ENCODE measurements around the gene AKAP8L. TPM values are rescaled to one million over a fixed set of nuclear protein-coding genes. Genes with fewer than 3 reads are reported as not detected.

Gene AKAP8L
- total RNA-seq, 2 experiments from 2014 or later: 96.3 to 98.2 TPM

DNA sequence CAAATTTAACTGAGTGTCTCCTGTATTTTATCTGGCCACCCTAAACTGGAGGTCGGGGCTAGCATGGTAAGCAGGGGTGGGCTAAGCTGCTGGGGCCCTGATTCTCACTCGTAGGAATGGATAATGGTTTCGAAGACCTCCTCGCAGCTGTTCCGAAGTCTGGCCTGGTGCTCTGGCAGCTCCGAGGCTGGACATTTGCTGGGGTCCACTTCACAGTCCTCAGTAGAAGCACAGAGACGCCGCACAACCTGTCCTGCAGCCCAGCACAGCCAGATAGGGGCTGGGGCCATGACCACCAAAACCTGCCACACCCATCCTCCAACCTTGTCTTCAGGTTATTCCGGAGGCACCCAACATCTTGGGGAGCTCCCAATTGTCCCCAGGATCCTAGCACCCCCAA, 37.2 kb upstream of the AKAP8L start:
- H3K4me3 Mint-ChIP-seq: no peak overlapping the region
- DNase-seq: no peak
- no peaks in the 10 kb centered on the region for H3K9me3 Mint-ChIP-seq
- no peaks in the 10 kb centered on the region for H3K27me3 Mint-ChIP-seq
- ChIA-PET CTCF (interaction anchor here (0.8 to 3.5 kb wide), 2 partner anchors 36 to 100 kb away, joined by 4 to 17 read pairs; no protein-coding TSS in a partner anchor), POLR2A (interaction anchor here (0.8 to 12.2 kb wide), 6 partner anchors 10 to 99 kb away, joined by 3 to 124 read pairs (median 7); partner anchors contain the start of genes AKAP8, AKAP8L and RASAL3)
- peaks cover 26% of the 10 kb centered on the region for H3K4me1 Mint-ChIP-seq
- no peak overlapping the region for H3K27ac Mint-ChIP-seq
- H3K36me3 Mint-ChIP-seq (ENCODE audit: low read depth): peaks cover 78% of the 10 kb centered on the region

DNA sequence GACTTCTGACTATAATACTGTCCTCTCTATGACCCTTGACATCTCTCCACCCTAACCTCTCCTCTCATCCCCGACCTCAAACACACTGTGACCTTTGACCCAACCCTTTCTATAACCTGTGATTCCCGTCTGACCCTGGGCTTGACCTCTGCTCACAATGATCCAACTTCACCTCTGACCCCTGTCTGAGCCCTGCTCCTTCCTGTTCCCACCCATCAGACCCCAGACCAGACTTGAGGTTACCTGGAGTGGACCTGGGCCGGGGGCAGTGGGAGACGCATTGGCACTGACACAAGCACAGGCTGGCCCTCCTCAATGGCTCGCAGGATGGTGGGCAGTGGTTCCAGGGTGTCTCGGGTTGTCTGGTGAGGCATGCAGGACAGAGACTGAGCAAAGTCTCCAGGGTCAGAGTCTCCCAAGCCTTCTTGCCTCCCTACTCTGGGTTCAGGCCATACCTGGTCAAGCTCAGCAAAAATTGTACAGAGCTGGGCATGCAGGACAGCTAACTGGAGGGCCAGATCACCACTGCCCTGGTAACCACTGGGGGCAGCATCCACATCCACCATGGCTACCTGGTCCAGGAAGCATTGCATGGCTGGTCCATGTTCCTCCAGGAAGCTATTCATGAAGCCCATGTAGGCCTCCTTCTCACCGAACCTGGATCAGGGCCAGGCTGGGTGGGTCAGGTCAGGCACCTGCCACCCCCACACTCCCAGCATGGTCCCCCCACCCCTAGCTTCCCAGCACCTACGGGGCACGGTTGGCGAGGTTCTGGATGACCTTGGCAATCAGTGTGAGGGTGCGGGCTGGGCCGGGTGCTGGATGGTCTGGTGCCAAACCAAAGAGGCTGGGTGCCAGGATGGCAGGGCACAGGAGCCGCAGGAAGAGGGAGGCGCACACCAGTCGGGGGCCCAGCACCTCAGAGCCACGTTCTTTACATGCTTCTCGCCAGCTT, 35.4 kb upstream of the AKAP8L start:
- Mint-ChIP-seq H3K4me3 (no peak overlapping the region), H3K9me3 (no peaks in the 10 kb centered on the region), H3K4me1 (peaks cover 28% of the 10 kb centered on the region), H3K27me3 (no peaks in the 10 kb centered on the region), H3K36me3 (ENCODE audit: low read depth) (peaks cover 72% of the 10 kb centered on the region), H3K27ac (no peak overlapping the region)
- ChIA-PET POLR2A (interaction anchor here (1.0 to 12.2 kb wide), 6 partner anchors 10 to 102 kb away, joined by 3 to 124 read pairs (median 4); partner anchors contain the start of genes AKAP8, AKAP8L and RASAL3), CTCF (interaction anchor here (1.0 to 3.5 kb wide), 3 partner anchors 10 to 102 kb away, joined by 3 to 17 read pairs (median 4); partner anchors contain the start of gene RASAL3)
- DNase-seq: no peak

DNA sequence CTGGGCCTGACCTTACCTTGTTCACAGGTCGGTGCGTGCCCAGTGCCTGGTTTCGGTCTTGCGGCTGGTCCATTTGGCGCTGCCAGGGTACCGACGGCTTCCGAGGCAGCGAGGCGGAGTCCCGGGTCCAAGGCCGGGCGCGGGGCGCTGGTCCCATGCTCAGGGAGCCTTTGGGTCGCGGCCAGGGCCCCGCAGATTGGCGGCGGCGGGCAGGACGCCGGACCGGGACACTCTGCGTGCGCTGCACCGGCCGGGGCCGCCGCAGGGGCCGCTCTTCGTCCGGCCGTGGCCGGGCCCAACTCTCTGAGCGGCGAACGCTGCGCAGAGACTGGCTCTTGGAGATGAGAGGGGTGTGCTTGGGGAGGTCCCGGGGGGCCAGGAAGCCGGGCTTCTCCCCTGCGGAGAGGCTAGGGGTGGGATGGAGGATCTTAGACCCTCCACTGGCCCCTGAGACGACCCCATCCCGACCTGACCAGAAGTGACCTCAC, 34.3 kb upstream of the AKAP8L start:
- Mint-ChIP-seq H3K4me3 (no peak overlapping the region), H3K27ac (no peak overlapping the region), H3K36me3 (ENCODE audit: low read depth) (peaks cover 73% of the 10 kb centered on the region), H3K4me1 (peaks cover 35% of the 10 kb centered on the region), H3K27me3 (no peaks in the 10 kb centered on the region), H3K9me3 (no peaks in the 10 kb centered on the region)
- DNase-seq: no peak
- POLR2A ChIA-PET: interaction anchor here (1.3 to 12.2 kb wide), 6 partner anchors 7 to 102 kb away, joined by 3 to 124 read pairs (median 8); partner anchors contain the start of genes AKAP8L and RASAL3
- CTCF ChIA-PET: interaction anchor here (2.4 kb wide), 1 partner anchor 103 kb away, joined by 10 read pairs; no protein-coding TSS in a partner anchor

DNA sequence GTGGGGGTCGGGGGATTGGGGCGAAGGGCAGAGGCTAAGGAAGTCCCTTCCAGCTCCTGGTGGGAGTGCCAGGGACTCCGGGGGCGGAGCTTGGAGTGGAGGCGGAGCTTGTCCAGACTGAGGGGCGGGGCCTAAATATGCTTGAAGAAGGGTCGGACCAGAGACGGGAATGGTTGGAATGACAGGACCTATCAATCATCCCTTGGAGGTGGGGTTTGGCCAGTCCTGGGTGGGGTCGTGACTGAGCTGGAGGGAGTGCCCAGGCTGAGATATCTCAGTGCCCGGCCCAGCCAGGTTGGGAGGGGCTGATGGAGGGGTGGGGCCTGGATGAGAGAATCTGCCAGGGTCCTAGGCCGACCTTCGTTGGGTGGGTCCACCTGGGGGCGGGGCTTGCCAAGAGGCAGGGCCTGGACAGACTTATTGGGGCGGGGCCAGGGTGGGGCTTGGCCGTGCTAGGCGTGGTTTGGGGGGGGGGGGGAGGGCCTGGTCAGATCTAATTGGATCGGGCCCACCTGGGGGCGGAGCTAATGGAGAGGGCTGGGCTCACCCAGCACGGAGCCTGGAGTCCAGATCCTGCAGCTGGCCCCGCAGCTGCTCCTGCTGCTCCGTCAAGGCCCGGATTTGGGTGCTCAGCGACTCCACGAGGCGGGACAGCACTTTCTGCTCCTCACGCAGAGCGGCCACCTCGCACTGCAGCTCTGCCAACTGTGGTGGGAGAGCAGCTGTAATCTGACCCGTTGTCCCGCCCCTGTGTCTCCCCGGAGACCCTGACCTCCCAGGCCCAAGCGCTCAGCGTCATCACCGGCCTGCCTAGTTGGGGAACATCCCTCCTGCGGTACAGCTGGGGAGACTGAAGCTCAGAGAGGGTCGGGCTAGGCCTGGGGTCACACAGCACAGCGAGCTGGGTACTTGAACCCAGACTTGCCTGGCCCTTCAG, 33.6 kb upstream of the AKAP8L start:
- DNase-seq: no peak
- Mint-ChIP-seq H3K4me3 (no peak overlapping the region), H3K9me3 (no peaks in the 10 kb centered on the region), H3K4me1 (peaks cover 35% of the 10 kb centered on the region), H3K36me3 (ENCODE audit: low read depth) (peaks cover 70% of the 10 kb centered on the region), H3K27me3 (no peaks in the 10 kb centered on the region), H3K27ac (no peak overlapping the region)
- CTCF ChIA-PET: interaction anchor here (1.8 to 2.9 kb wide), 3 partner anchors 11 to 103 kb away, joined by 7 to 10 read pairs (median 8); no protein-coding TSS in a partner anchor
- POLR2A ChIA-PET: interaction anchor here (0.9 to 12.2 kb wide), 8 partner anchors 8 to 103 kb away, joined by 3 to 124 read pairs (median 6); partner anchors contain the start of genes AKAP8L and RASAL3

DNA sequence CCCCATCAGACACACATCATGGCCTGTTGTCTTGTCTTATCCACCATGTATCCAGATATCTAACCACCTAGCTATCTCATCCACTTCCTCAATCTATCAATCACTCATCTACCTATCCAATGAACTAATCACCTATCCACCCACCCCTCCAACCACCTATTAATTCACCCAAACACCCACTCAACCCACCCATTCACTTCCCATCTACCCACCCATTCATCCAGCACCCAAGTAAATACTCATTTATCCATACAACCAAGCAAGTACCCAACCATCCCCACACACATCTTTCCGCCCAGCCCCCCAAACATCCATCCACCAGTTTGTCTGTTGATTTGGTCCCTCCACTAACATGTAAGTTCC, 31.7 kb upstream of the AKAP8L start:
- Mint-ChIP-seq H3K4me3 (peak overlapping the region; percentile 70), H3K9me3 (no peaks in the 10 kb centered on the region), H3K27ac (peak overlapping the region; percentile 81), H3K4me1 (peaks cover 35% of the 10 kb centered on the region), H3K36me3 (ENCODE audit: low read depth) (peaks cover 57% of the 10 kb centered on the region), H3K27me3 (no peaks in the 10 kb centered on the region)
- DNase-seq: no peak
- CTCF ChIA-PET: interaction anchor here (1.8 to 2.9 kb wide), 2 partner anchors 13 to 17 kb away, joined by 7 to 8 read pairs; no protein-coding TSS in a partner anchor
- POLR2A ChIA-PET: interaction anchor here (0.9 to 12.2 kb wide), 7 partner anchors 11 to 102 kb away, joined by 3 to 124 read pairs (median 5); partner anchors contain the start of genes AKAP8L and RASAL3

DNA sequence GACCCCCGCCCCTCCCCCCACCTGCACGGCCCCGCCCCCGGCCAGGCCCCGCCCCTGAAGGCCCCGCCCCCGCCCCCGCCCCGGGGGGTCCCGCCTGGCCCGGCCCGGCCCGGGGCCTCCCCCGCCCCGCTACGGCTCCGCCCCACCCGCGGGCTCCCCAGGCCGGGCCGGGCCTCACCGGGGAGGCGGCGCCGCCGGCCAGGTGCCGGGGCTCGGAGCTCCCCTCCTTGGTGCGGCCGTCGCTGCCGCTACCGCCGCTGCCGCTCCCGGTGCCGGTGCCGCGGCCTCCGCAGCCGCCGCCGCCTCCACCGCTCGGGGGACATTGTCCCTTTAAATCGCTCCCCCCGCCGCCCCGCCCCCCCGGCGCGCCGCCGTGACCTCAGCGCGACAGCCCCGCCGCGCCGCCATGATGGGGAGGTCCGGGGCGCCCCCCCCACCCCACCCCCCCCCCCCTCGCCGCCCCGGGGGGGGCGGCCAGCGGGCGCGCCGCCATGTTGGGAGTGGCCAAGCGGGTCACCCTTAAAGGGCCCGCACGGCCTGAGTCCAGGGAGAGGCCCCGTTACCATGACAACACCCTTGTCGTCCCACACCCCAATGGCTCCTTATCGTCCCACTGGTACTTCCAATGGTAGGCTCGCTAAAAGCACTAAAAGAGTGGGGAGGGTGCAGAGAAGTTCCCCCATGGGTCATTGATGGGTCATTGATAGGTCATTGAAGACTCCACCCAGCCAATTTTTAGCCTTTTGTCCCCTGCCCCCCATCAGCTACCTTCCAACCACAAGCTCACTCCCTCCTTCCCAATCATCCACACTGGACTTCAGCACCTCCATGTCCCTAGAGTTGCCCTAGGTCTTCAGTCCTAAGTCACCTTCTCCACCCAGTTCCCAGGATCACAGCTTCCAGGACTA, 31.1 kb upstream of the AKAP8L start, which contains the start of gene WIZ:
WIZ (minus strand) TSS at position 337 of the 908 bp plus-strand sequence. CDS start 1,649 bp downstream, outside the sequence.
- POLR2A ChIA-PET: interaction anchor here (0.9 to 12.2 kb wide), 7 partner anchors 11 to 103 kb away, joined by 3 to 124 read pairs (median 5); partner anchors contain the start of genes AKAP8L and RASAL3
- H3K4me3 Mint-ChIP-seq: peak within 1 kb of the TSS; percentile 70
- CTCF ChIA-PET: interaction anchor here (2.9 kb wide), 1 partner anchor 17 kb away, joined by 8 read pairs; no protein-coding TSS in a partner anchor
- peak within 1 kb of the TSS; percentile 81 for H3K27ac Mint-ChIP-seq
- H3K36me3 Mint-ChIP-seq (ENCODE audit: low read depth): peaks cover 51% of the 10 kb centered on the region
- peaks cover 29% of the 10 kb centered on the region for H3K4me1 Mint-ChIP-seq
- H3K27me3 Mint-ChIP-seq: no peaks in the 10 kb centered on the region
- DNase-seq: peak; percentile 84
- no peaks in the 10 kb centered on the region for H3K9me3 Mint-ChIP-seq

DNA sequence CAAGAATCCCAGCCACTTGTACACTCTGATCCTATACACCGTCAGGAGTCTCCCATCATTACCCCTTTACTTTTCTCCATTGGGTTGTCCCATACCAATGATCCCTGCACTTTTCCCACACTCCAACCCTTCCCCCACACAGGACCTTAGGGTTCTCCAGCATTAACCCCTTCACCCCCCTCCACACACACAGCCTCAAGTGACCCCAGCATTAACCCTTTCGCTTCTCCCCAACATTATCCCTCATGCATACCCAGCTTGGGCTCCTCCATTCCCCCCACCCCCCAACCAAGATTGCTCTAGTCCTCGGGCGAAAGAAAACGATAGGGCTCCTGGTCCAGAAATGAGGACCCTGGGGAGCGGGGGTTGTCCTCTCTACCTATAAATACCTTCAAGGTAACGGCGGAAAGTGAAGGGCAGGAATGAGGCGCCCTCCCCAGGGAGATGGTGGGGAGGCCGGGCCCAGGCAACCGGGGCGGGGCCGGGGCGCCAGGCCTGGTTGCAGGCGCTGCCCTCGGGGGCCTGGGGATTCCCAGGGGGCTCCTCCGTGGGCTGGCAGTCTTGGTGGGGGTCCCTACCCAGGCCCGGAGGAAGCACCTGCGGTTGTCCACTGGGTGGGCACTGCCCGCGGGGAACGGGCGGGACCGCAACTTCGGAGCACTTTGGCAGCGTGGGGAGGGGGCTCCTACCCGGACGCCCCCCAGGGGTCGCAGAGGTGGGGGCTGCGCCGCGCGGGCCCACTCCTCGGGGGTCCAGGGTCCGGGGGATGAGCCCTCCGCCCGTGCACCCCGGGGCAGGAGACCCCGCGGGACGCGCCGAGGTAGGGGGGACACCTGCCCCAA, 30.2 kb upstream of the AKAP8L start:
- H3K27me3 Mint-ChIP-seq: no peaks in the 10 kb centered on the region
- H3K27ac Mint-ChIP-seq: peak overlapping the region; percentile 57
- POLR2A ChIA-PET: interaction anchor here (2.4 to 12.2 kb wide), 3 partner anchors 16 to 29 kb away, joined by 14 to 124 read pairs (median 17); partner anchors contain the start of genes AKAP8L and RASAL3
- H3K4me1 Mint-ChIP-seq: peaks cover 27% of the 10 kb centered on the region
- CTCF ChIA-PET: interaction anchor here (0.6 to 1.5 kb wide), 2 partner anchors 16 to 104 kb away, joined by 3 to 4 read pairs; no protein-coding TSS in a partner anchor
- peak overlapping the region; percentile 61 for H3K4me3 Mint-ChIP-seq
- H3K36me3 Mint-ChIP-seq (ENCODE audit: low read depth): peaks cover 43% of the 10 kb centered on the region
- no peaks in the 10 kb centered on the region for H3K9me3 Mint-ChIP-seq
- DNase-seq: no peak

DNA sequence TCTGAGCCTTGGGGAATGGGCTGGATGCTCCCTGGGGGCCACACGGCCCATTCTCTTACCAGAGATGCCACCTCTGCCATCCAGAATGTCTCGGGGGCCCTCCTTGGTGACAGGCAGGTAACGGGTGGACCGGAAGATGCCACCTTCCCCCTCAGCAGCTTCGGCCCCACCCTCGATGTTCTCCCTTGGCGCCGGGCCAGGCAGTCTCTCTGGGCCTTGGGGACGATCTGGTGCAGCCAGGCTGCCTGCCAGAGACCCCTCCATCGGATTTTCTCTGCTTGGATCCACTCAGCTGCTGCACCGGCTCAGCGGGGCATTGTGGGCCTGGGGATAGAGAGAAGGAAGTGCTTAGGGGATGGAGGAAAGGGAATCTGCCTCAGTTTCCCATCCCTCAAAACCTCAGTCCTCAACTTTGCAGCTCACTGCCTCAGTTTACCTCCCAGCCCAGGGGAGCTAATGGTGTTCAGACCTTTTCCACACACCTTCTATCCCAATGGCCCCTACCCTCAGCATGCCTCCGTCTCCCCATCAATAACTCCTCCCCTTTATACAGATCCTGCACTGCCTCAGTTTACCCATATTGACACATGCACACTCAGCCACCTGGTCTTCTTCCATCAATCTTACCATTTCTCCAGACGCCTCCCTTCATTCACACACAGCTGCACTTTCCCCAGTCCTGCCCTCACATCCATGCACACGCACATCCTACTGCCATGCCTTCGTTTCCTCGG, 29.4 kb upstream of the AKAP8L start:
- CTCF ChIA-PET: interaction anchor here (0.6 to 1.5 kb wide), 2 partner anchors 15 to 103 kb away, joined by 3 to 4 read pairs; no protein-coding TSS in a partner anchor
- H3K36me3 Mint-ChIP-seq (ENCODE audit: low read depth): peaks cover 35% of the 10 kb centered on the region
- no peaks in the 10 kb centered on the region for H3K9me3 Mint-ChIP-seq
- H3K27me3 Mint-ChIP-seq: no peaks in the 10 kb centered on the region
- peak overlapping the region; percentile 61 for H3K4me3 Mint-ChIP-seq
- H3K27ac Mint-ChIP-seq: peak overlapping the region; percentile 57
- peaks cover 24% of the 10 kb centered on the region for H3K4me1 Mint-ChIP-seq
- DNase-seq: no peak
- POLR2A ChIA-PET: interaction anchor here (1.3 to 12.2 kb wide), 5 partner anchors 9 to 29 kb away, joined by 4 to 124 read pairs (median 14); partner anchors contain the start of genes AKAP8L and RASAL3

DNA sequence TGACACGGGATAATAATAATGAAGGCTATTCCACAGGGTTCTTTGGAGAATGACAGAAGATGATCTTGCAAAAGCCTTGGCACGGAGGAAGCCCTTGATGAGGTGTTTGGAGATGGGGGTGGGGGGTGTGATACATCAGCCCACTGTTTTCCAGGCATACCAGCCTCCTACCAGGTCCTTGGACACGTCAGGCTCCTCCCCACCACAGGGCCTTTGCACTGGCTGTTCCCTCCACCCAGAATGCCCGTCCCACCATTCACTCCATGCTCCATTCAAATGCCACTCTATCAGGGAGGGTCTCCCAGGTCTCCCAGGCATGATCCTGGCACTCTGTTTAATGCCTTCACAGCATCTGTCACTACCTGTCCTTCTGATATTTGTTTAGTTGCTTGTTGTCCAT, 28.3 kb upstream of the AKAP8L start:
- Mint-ChIP-seq H3K36me3 (ENCODE audit: low read depth) (peaks cover 29% of the 10 kb centered on the region), H3K9me3 (no peaks in the 10 kb centered on the region), H3K27ac (no peak overlapping the region), H3K27me3 (no peaks in the 10 kb centered on the region), H3K4me3 (no peak overlapping the region), H3K4me1 (peaks cover 23% of the 10 kb centered on the region)
- POLR2A ChIA-PET: interaction anchor here (1.3 to 12.2 kb wide), 5 partner anchors 10 to 19 kb away, joined by 4 to 124 read pairs (median 5); partner anchors contain the start of gene RASAL3
- DNase-seq: no peak
- CTCF ChIA-PET: interaction anchor here (1.5 kb wide), 1 partner anchor 14 kb away, joined by 3 read pairs; no protein-coding TSS in a partner anchor
